Loucy (cell line): Measurements from ENCODE around the gene PRKCE.

Experiments used
- H2AFZ ChIP-seq: fragments of 200-600 bp; sonication (generic); 2 replicates; pipeline ENCODE4 v1.6.0; 2016; ENCODE audit warnings: antibody characterized with exemption, mild to moderate bottlenecking, low read length, moderate library complexity
- H3F3A ChIP-seq: fragments of 200-600 bp; 2 replicates; pipeline ENCODE4 v1.6.0; 2016; ENCODE audit warnings: antibody characterized with exemption, low read depth, mild to moderate bottlenecking
- H3K27me3 ChIP-seq: fragments of 200-600 bp; sonication (generic); 2 replicates; pipeline ENCODE4 v1.6.1; 2014; ENCODE audit warnings: low read length, mild to moderate bottlenecking; ENCODE audit not compliant: insufficient read depth, poor library complexity, severe bottlenecking
- H3K36me3 ChIP-seq: fragments of 200-600 bp; sonication (generic); 2 replicates; pipeline ENCODE4 v1.6.1; 2016; ENCODE audit warnings: low read length; ENCODE audit not compliant: insufficient read depth
- H3K4me1 ChIP-seq: fragments of 200-600 bp; sonication (generic); 2 replicates; pipeline ENCODE4 v1.5.1; 2014; ENCODE audit warnings: low read length, mild to moderate bottlenecking; ENCODE audit not compliant: insufficient read depth, poor library complexity, severe bottlenecking
- H3K4me2 ChIP-seq: fragments of 200-600 bp; sonication (generic); 2 replicates; pipeline ENCODE4 v1.6.0; 2014; ENCODE audit warnings: antibody characterized with exemption, low read length, low read depth, mild to moderate bottlenecking; ENCODE audit not compliant: poor library complexity, severe bottlenecking
- H3K4me3 ChIP-seq: fragments of 200-600 bp; sonication (generic); 2 replicates; pipeline ENCODE4 v1.5.1; 2014; ENCODE audit warnings: low read length, mild to moderate bottlenecking, mixed read lengths; ENCODE audit not compliant: poor library complexity, severe bottlenecking
- H3K79me2 ChIP-seq: fragments of 200-600 bp; sonication (generic); 2 replicates; pipeline ENCODE4 v1.6.1; 2014; ENCODE audit warnings: low read length; ENCODE audit not compliant: insufficient read depth
- H3K9ac ChIP-seq: fragments of 200-600 bp; sonication (generic); 2 replicates; pipeline ENCODE4 v1.6.0; 2014; ENCODE audit warnings: mild to moderate bottlenecking, low read depth, low read length, moderate library complexity; ENCODE audit not compliant: poor library complexity, severe bottlenecking
- H3K9me2 ChIP-seq: fragments of 200-600 bp; sonication (generic); replicated peaks from 2 replicates; pipeline ENCODE4 v1.6.1; 2016; ENCODE audit warnings: low read depth, low read length, mixed read lengths
- H3K9me3 ChIP-seq: fragments of 200-600 bp; sonication (generic); 2 replicates; pipeline ENCODE4 v1.6.1; 2014; ENCODE audit warnings: mild to moderate bottlenecking, antibody characterized with exemption, low read length, low read depth; ENCODE audit not compliant: insufficient read depth
- H4K20me1 ChIP-seq: fragments of 200-600 bp; sonication (generic); 2 replicates; pipeline ENCODE4 v1.6.0; 2014; ENCODE audit warnings: antibody characterized with exemption, low read length, mild to moderate bottlenecking; ENCODE audit not compliant: insufficient read depth, poor library complexity, severe bottlenecking
- CTCF ChIP-seq: fragments of 200-600 bp; sonication (generic); conservative IDR thresholded peaks from 2 replicates; pipeline ENCODE4 v1.5.1; 2014; ENCODE audit warnings: mild to moderate bottlenecking, antibody characterized with exemption, low read length
- EZH2phosphoT487 ChIP-seq: fragments of 200-600 bp; IDR thresholded peaks from 2 replicates; pipeline ENCODE4 v1.6.1; 2018; ENCODE audit warnings: antibody characterized with exemption, mild to moderate bottlenecking, moderate library complexity, borderline replicate concordance

Gene PRKCE

GRCh38 chr2:45614330-45614729, 37.1 kb upstream of the PRKCE start:
- Histone ChIP-seq H3K36me3 (no peaks in the 10 kb centered on the region), H3F3A (no peaks in the 10 kb centered on the region), H4K20me1 (peaks cover 5% of the 10 kb centered on the region), H3K79me2 (peaks cover 12% of the 10 kb centered on the region), H3K4me1 (peaks cover 18% of the 10 kb centered on the region), H3K27me3 (no peaks in the 10 kb centered on the region), H3K9ac (no peak overlapping the region), H3K9me2 (no peaks in the 10 kb centered on the region), H3K9me3 (no peaks in the 10 kb centered on the region), H3K4me2 (no peak overlapping the region), H3K4me3 (no peak overlapping the region), H2AFZ (no peak overlapping the region)
- TF ChIP-seq CTCF = no peak
- TF ChIP-seq EZH2phosphoT487 = no peak

GRCh38 chr2:45614871-45615415, 36.5 kb upstream of the PRKCE start:
- no peak overlapping the region for H3K4me3 ChIP-seq
- no peaks in the 10 kb centered on the region for H3K27me3 ChIP-seq
- no peak overlapping the region for H3K4me2 ChIP-seq
- H3K4me1 ChIP-seq = peaks cover 12% of the 10 kb centered on the region
- no peak overlapping the region for H3K9ac ChIP-seq
- H3K36me3 ChIP-seq = no peaks in the 10 kb centered on the region
- H2AFZ ChIP-seq = no peak overlapping the region
- H3K9me2 ChIP-seq = no peaks in the 10 kb centered on the region
- peaks cover 4% of the 10 kb centered on the region for H4K20me1 ChIP-seq
- H3K9me3 ChIP-seq = no peaks in the 10 kb centered on the region
- H3K79me2 ChIP-seq = peaks cover 6% of the 10 kb centered on the region
- TF ChIP-seq CTCF (no peak), EZH2phosphoT487 (no peak)
- H3F3A ChIP-seq = no peaks in the 10 kb centered on the region

- Histone ChIP-seq H3K27me3 (no peaks in the 10 kb centered on the region), H3F3A (no peaks in the 10 kb centered on the region), H3K4me1 (peaks cover 2% of the 10 kb centered on the region), H3K79me2 (no peaks in the 10 kb centered on the region), H3K9ac (no peak overlapping the region), H3K9me2 (no peaks in the 10 kb centered on the region), H3K4me3 (no peak overlapping the region), H3K36me3 (no peaks in the 10 kb centered on the region), H4K20me1 (no peaks in the 10 kb centered on the region), H3K9me3 (no peaks in the 10 kb centered on the region), H3K4me2 (no peak overlapping the region), H2AFZ (no peak overlapping the region)
- TF ChIP-seq EZH2phosphoT487 (no peak), CTCF (no peak)
These were observed 34.6 kb upstream of the PRKCE start for GRCh38 chr2:45616658-45617411.
